Lower leg skin (tissue), 4 donors: ENCODE measurements around the gene IGSF21. TPM values are rescaled to one million over a fixed set of nuclear protein-coding genes. Genes with fewer than 3 reads are reported as not detected.

ENCODE experiments used
- DNase-seq, 2 donors: peaks; one replicate each; pipeline ENCODE4 v3.0.0-alpha.2; 2019; ENCODE audit warnings: low spot score in 2 of 2
- H3K4me3 ChIP-seq: fragments of 200-600 bp; sonication (generic); 2 replicates; pipeline ENCODE4 v1.5.1; 2017; ENCODE audit warnings: mild to moderate bottlenecking, low read depth; ENCODE audit not compliant: poor library complexity, severe bottlenecking
- POLR2A ChIP-seq, 2 donors: fragments of 450-650 bp; IDR thresholded peaks; one replicate each; pipeline ENCODE4 v1.6.1; 2016 to 2017; ENCODE audit warnings: antibody characterized with exemption in 2 of 2, mild to moderate bottlenecking in 1 of 2, moderate library complexity in 1 of 2
- WGBS, 2 donors: methylation state at CpG; one replicate each; pipeline ENCODE4 v1.1.5; 2018; 5-methylcytosine and 5-hydroxymethylcytosine counted together
- intact Hi-C: fragments of 100-400 bp; cut with DNase I; formaldehyde crosslinking; loops from one replicate; pipeline ENCODE4 v1.15.0; 2023; ENCODE audit warnings: low total_unique reads
- total RNA-seq, 4 donors: library from RNA; depleted of rRNA; stranded (reverse); fragments of >200 nt; gene quantifications; one replicate each; pipeline ENCODE4 v1.1.0, GENCODE V29; 2016
- TF ChIP-seq, protein P1 (sequence below), 3 donors: fragments of 450-650 bp; IDR thresholded peaks; one replicate each; pipeline ENCODE4 v1.5.1; 2016; ENCODE audit warnings: antibody characterized with exemption in 3 of 3, mild to moderate bottlenecking in 3 of 3, moderate library complexity in 2 of 3

Gene IGSF21
- total RNA-seq, 4 donors from 2014 or later = 0.66 to 3.0 (median 1.3) TPM

DNA sequence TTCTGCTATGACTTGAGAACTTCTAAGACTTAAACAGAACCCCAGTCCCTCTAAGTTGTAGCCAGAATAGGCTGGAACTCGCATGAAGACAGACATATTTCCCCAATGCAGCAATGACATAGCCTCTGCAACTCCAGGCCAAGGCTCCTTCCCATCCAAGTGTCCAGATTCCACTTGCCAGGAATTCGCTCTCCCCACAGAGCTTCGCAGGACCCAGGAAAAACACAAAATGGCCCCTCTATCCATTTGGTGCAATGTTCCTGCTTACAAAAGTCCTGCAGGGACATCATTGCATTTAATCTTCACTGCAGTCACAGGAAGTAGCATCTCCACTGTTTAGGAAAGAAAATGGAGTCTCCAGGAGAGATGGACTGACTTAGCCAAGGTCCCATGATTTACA, 225.6 kb downstream of the IGSF21 start:
- intact Hi-C loops = no loop called here
- no peak overlapping the region for H3K4me3 ChIP-seq
- WGBS, 2 donors = 73 to 74% methylated on average over 3 of the region's 3 CpGs
- no peak for DNase-seq
- no peak for TF ChIP-seq POLR2A (IDR thresholded peaks at IDR 0.05)
- TF ChIP-seq, protein P1, sequence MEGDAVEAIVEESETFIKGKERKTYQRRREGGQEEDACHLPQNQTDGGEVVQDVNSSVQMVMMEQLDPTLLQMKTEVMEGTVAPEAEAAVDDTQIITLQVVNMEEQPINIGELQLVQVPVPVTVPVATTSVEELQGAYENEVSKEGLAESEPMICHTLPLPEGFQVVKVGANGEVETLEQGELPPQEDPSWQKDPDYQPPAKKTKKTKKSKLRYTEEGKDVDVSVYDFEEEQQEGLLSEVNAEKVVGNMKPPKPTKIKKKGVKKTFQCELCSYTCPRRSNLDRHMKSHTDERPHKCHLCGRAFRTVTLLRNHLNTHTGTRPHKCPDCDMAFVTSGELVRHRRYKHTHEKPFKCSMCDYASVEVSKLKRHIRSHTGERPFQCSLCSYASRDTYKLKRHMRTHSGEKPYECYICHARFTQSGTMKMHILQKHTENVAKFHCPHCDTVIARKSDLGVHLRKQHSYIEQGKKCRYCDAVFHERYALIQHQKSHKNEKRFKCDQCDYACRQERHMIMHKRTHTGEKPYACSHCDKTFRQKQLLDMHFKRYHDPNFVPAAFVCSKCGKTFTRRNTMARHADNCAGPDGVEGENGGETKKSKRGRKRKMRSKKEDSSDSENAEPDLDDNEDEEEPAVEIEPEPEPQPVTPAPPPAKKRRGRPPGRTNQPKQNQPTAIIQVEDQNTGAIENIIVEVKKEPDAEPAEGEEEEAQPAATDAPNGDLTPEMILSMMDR (IDR thresholded peaks at IDR 0.05) = no peak

DNA sequence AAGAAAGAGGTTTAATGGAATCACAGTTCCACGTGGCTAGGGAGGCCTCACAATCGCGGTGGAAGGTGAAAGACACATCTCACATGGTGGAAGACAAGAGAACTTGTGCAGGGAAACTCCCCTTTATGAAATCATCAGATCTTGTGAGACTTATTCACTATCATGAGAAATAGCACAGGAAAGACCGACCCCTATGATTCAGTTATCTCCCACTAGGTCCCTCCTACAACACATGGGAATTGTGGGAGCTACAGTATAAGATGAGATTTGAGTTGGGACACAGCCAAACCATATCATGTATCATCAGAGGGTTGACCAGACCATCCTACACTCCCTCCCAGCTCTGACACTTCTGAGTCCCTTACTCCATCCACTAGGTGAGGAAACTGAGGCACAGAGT, 229.2 kb downstream of the IGSF21 start:
- no peak for DNase-seq
- WGBS, 2 donors = 53 to 76% methylated on average over 4 of the region's 4 CpGs
- intact Hi-C loops = no loop called here
- no peak overlapping the region for H3K4me3 ChIP-seq
- TF ChIP-seq, protein P1 (IDR thresholded peaks at IDR 0.05) = no peak
- no peak for TF ChIP-seq POLR2A (IDR thresholded peaks at IDR 0.05)

DNA sequence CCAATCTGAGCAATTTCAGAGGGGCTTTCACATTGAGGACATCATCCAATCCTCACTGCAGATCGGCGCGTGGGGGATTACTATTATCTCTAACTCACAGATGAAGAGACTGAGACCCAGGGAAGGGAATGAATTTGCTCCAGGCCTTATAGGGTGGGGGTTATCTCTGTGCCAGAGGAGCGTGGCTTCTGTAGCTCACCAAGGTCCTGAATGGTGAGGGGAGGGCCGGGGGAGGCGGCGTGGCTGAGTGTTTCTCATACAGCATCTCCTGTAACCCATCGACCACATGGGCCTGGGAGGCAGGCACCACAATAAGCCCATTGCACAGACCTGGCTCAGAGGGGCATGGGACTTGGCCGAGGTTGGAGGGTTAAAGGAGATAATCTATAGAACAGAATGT, 230.2 kb downstream of the IGSF21 start:
- WGBS, 2 donors = 75 to 79% methylated on average over 9 of the region's 9 CpGs
- TF ChIP-seq POLR2A (IDR thresholded peaks at IDR 0.05) = no peak
- TF ChIP-seq, protein P1 (IDR thresholded peaks at IDR 0.05) = no peak
- H3K4me3 ChIP-seq = no peak overlapping the region
- DNase-seq = no peak
- intact Hi-C loops = no loop called here

DNA sequence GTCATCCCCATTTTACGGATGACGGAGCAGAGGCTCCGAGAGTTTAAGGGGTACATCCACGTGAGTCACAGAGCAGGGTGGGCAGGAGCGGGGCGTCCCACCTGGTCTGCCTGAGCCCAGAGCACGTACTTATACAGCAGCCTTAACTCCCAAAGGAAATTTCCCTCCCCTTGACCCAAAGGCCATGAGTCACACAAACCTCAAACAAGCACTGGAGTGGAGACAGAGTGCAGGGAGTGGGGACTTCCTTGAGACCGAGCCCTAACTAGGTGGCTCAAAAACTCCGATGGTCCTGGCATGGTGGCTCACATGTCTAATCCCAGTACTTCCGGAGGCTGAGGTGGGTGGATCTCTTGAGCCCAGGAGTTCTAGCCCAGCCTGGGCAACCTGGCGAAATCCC, 231.6 kb downstream of the IGSF21 start:
- TF ChIP-seq, protein P1 (IDR thresholded peaks at IDR 0.05) = no peak
- no peak overlapping the region for H3K4me3 ChIP-seq
- 80 to 83% methylated on average over 11 of the region's 11 CpGs for WGBS, 2 donors
- intact Hi-C loops = no loop called here
- DNase-seq = no peak

DNA sequence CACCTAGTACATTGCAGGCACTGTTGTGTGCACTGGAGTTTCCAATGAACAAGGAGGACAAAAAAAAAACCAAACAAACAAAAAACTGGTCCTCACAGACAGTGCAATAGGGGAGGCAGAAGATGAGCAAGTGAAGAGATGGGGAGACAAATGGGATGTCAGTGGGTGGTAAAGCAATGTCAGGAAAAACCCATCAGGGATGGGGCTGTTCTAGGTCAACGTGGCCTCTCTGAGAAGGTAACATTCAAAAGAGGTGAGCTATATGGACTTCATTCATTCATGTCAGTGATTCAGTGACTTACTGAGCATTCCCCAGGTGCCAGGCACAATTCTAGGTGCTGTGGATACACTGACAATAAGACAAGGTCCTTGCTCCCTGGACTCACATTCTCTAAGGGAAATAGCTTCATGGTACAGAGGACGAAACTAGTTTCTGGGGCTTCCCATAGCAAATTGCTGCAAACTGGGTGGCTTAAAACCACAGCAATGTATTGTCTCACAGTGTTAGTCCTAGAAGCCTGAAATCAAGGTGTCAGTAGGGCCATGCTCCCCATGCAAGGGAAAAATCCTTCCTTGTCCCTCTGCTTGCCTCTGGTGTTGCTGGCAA, 232.7 kb downstream of the IGSF21 start:
- TF ChIP-seq, protein P1 (IDR thresholded peaks at IDR 0.05) = no peak
- no peak for TF ChIP-seq POLR2A (IDR thresholded peaks at IDR 0.05)
- no peak for DNase-seq
- no peak overlapping the region for H3K4me3 ChIP-seq
- 60 to 69% methylated on average over 2 of the region's 2 CpGs for WGBS, 2 donors
- intact Hi-C loops = no loop called here

DNA sequence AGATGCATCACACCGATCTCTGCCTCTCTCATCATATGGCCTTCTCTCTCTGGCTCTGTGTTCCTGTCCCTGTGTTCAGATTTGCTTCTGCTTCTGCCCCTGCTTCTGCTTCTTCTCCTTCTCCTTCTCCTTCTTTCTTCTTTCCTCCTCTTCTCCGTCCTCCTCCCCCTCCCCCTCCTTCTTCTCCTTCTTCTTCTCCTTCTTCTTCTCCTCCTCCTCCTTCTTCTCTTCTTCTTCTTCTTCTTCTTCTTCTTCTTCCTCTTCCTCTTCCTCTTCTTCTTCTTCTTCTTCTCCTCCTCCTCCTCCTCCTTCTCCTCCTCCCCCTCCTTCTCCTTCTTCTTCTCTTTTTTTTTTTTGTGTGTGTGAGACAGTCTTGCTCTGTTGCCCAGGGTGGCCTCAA, 233.2 kb downstream of the IGSF21 start:
- no peak overlapping the region for H3K4me3 ChIP-seq
- WGBS, 2 donors = 76 to 77% methylated on average over 2 of the region's 2 CpGs

More for the DNA sequence above, 233.2 kb downstream of the IGSF21 start:
- intact Hi-C loops = no loop called here
- TF ChIP-seq POLR2A (IDR thresholded peaks at IDR 0.05) = no peak
- TF ChIP-seq, protein P1 (IDR thresholded peaks at IDR 0.05) = no peak
- DNase-seq = no peak
